ENCODE measurements around the gene CDH23.

DNA sequence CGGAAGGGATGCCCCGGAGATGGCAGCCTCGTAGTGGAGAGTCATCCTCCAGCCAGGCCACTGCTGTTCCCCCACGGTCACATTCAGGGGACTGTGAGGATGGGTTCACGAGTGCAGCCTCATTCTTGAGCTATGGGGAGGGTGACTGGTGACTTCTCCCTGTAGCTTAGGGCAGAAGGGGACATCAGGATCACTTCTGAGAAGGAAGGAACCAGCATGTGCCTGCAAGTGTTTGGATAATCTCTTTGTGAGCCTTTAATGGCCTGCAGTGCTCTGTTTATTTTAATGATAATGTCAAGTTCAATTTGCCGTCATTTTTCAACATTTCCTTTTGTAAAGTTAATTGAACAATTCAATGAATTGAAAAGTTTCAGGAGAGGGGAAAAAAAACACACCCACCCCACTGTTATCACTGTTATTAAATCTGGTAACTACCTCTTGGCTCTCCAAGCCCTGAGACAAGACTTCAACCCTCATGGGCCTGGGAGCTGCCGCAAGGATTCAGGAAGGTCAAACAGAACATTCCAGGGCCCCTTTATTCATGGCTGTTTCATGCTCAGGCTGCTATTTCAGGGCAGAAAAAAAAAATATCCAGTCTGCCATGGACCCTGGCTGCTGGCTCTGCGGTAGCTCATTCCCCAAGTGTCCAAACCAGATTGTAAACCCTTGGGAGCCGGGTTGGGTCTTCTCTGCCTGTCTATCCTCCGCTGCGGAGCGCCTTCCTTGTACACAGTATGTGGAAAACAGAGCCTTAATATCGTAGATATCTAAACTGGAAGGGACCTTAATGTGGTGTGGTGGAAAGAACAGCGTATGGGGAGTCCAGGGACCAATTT lies 100.4 kb downstream of the CDH23 start:
- TF ChIP-seq, protein P1, sequence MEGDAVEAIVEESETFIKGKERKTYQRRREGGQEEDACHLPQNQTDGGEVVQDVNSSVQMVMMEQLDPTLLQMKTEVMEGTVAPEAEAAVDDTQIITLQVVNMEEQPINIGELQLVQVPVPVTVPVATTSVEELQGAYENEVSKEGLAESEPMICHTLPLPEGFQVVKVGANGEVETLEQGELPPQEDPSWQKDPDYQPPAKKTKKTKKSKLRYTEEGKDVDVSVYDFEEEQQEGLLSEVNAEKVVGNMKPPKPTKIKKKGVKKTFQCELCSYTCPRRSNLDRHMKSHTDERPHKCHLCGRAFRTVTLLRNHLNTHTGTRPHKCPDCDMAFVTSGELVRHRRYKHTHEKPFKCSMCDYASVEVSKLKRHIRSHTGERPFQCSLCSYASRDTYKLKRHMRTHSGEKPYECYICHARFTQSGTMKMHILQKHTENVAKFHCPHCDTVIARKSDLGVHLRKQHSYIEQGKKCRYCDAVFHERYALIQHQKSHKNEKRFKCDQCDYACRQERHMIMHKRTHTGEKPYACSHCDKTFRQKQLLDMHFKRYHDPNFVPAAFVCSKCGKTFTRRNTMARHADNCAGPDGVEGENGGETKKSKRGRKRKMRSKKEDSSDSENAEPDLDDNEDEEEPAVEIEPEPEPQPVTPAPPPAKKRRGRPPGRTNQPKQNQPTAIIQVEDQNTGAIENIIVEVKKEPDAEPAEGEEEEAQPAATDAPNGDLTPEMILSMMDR (IDR thresholded peaks at IDR 0.05) = no peak
- TF ChIP-seq POLR2A (IDR thresholded peaks at IDR 0.05) (no peak), POLR2AphosphoS5 (IDR thresholded peaks at IDR 0.05) (no peak), EP300 (IDR thresholded peaks at IDR 0.05) (no peak)

Measured in suprapubic skin (tissue), 4 donors.